Measurements from ENCODE around the gene RASL12.
"Not testable (repeated sequence)": the region's sequence is repeated elsewhere in the genome, so short reads cannot be mapped to it uniquely, and the experiment has no call there.

RASL12 gene

DNA sequence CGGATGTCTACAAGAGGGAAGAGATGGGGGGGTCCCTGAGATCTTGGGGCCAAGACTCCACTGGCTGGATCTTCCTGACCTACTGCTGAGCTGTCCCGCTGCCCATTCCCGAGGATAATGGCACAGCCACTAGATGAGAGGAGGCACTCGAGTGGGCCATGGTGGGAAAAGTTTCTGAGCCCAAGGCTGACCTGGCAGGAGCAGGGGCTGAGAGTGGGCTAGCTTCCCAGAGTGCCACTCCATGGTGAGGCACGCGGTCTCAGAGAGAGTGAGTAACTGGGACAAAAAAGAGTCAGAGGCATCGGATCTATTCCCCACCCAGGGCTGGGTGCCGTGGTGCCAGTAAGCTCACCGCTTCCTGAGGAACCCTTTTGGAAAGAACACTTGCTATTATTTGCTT, 11.7 kb downstream of the RASL12 start:
- DNase-seq (ENCODE audit: low read depth in 3 of 3, low spot score in 1 of 3): no peak

- no peak for DNase-seq (ENCODE audit: low read depth in 3 of 3, low spot score in 1 of 3)
Measured at GRCh38 chr15:65055201-65055870, 12.5 kb downstream of the RASL12 start.

GRCh38 chr15:65054333-65055200, 13.2 kb downstream of the RASL12 start:
- DNase-seq (ENCODE audit: low read depth in 3 of 3, low spot score in 1 of 3): peak in 2 of 3 donors; percentile 23 to 35

DNA sequence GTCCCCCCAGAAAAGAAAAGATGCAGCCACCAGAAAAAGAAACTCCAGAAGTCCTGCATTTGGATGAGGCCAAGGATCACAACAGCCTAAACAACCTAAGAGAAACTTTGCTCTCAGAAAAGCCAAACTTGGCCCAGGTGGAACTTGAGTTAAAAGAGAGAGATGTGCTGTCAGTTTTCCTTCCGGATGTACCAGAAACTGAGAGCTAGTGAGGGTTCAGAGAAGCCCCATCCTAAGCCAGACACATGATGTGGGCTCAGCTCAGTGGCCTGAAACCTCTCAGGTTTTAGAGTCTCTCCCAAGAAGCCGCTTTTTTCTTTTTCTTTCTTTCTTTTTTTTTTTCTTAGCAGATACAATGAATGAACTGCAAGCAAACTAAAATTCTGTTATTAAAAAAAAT, 14.8 kb downstream of the RASL12 start:
- DNase-seq (ENCODE audit: low read depth in 3 of 3, low spot score in 1 of 3): no peak

- no peak for DNase-seq (ENCODE audit: low read depth in 3 of 3, low spot score in 1 of 3)
Measured at GRCh38 chr15:65051266-65051665, 16.5 kb downstream of the RASL12 start.

GRCh38 chr15:65050270-65050669, 17.5 kb downstream of the RASL12 start:
- DNase-seq (ENCODE audit: low read depth in 3 of 3, low spot score in 1 of 3): no peak

DNA sequence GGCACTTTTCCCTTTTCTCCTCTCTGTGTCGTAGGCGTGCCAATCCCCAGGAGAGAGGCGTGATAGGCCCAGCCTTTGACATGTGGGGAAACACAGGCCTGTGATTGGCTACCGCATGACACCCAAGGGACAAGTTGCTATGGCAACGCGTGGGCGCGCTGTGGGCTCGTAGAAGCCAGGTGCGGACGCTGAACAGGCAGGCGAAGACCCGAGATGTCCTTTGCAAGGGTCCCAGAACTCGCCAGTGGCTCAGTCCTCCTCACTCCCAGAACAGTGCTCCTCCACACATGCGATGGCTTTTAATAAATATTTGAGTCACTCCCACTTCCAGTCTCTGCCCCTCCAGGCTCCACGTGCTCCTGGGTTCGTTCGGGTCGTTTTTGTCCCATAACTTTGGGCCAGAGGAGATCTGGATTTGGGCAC, 18.4 kb downstream of the RASL12 start:
- DNase-seq (ENCODE audit: low read depth in 3 of 3, low spot score in 1 of 3): peak; percentile 63 to 79 (median 69)

DNA sequence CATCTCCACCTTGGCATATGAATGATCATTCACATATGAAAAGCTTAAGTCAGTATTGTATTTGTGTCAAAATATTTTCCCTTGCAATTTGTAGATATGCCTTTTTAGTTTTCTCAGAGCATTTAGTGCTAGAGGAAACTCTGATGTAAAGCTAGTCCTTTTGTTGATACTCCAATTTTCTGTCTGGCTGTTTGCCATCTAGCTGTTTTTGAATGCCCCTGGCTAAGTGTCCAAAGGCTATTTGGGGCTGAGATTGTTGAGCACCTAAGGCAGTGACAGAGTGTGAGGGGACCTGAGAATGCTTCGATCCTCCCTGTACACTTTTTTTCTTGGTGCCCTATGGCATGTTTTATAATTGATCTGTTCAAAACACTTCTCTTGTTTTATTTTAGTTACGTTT, 19.6 kb downstream of the RASL12 start:
- no peak for DNase-seq (ENCODE audit: low read depth in 3 of 3, low spot score in 1 of 3)

- no peak for DNase-seq (ENCODE audit: low read depth in 3 of 3, low spot score in 1 of 3)
Measured at GRCh38 chr15:65044724-65045481, 22.9 kb downstream of the RASL12 start, which contains the start of gene SLC51B. SLC51B (plus strand) TSS chr15:65045387; CDS start chr15:65050005, 4,618 bp downstream.

DNA sequence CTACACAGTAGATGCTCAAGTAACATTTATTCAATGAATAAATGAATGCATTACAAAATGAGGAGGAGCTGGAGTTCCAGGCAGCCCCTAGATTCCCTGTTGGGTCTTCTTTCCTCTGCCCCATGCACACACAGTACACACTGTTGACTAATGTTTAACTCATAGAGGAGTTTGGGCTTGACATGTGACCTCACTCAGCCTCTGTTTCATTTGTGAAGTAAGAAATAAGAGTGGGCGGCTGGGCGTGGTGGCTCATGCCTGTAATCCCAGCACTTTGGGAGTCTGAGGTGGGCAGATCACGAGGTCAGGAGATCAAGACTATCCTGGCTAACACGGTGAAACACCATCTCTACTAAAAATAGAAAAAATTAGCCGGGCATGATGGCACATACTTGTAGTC, 23.6 kb downstream of the RASL12 start:
- DNase-seq (ENCODE audit: low read depth in 3 of 3, low spot score in 1 of 3): not testable (repeated sequence)

- DNase-seq (ENCODE audit: low read depth in 3 of 3, low spot score in 1 of 3): no peak
Measured at GRCh38 chr15:65042776-65043327, 24.9 kb downstream of the RASL12 start.

GRCh38 chr15:65041787-65042186, 26.0 kb downstream of the RASL12 start:
- DNase-seq (ENCODE audit: low read depth in 3 of 3, low spot score in 1 of 3): no peak

- DNase-seq (ENCODE audit: low read depth in 3 of 3, low spot score in 1 of 3): no peak
Measured at GRCh38 chr15:65040461-65040860, 27.3 kb downstream of the RASL12 start.

- no peak for DNase-seq (ENCODE audit: low read depth in 3 of 3, low spot score in 1 of 3)
Measured at GRCh38 chr15:65038836-65039235, 29.0 kb downstream of the RASL12 start.

DNA sequence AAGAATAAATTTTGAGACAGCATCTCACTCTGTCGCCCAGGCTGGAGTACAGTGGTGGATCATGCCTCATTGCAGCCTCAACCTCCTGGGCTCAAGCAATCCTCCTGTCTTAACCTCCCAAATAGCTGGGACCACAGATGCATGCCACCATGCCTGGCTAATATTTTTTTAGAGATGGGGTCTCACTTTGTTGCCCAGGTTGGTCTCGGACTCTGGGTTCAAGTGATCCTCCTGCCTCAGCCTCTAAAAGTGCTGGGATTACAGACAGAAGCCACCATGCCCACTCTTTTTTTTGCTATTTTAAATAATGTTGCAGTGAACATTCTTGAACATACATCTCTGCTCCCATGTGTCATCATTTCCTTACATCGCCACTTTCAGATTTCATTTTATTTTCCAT, 29.4 kb downstream of the RASL12 start:
- DNase-seq (ENCODE audit: low read depth in 3 of 3, low spot score in 1 of 3): no peak

GRCh38 chr15:65037309-65037708, 30.5 kb downstream of the RASL12 start:
- DNase-seq (ENCODE audit: low read depth in 3 of 3, low spot score in 1 of 3): no peak

GRCh38 chr15:65034719-65035118, 33.1 kb downstream of the RASL12 start:
- DNase-seq (ENCODE audit: low read depth in 3 of 3, low spot score in 1 of 3): no peak

GRCh38 chr15:65033659-65034269, 34.0 kb downstream of the RASL12 start:
- DNase-seq (ENCODE audit: low read depth in 3 of 3, low spot score in 1 of 3): no peak

DNA sequence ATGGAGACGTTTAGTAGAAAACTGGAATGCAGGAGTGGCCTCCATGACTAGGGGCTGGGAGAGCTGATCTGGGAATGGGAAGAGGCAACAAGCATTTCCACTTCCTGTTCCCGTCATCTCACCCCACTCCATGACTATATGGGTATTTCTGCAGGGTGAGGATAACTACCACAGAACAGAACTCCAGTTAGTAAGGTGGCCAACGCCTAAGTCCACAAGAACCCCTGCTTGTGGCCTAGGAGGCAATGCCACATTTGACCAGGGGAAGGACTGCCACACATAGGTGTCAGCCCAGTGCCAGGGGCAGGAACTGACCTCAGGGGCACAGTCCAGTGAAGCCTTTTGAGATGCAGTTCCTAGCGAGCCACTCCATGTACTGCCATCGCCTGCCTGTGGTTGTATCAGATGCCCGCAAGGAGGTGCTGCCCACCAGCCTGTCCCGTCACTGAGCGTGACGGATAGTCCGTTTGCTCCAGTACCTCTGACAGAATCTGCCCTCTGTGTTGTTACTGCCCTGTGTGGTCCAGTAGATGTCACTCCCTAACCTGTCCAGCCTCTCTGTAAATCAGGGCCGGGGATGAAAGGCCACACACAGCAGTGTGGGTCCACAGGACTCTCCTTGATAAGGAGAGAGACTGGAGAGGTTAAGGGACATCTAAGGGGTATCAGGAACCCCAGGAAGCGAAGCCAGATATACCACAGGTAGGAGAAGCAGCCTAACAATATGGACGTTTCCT, 34.8 kb downstream of the RASL12 start:
- DNase-seq (ENCODE audit: low read depth in 3 of 3, low spot score in 1 of 3): no peak

GRCh38 chr15:65029736-65030208, 38.0 kb downstream of the RASL12 start:
- no peak for DNase-seq (ENCODE audit: low read depth in 3 of 3, low spot score in 1 of 3)

Measured in stimulated activated CD4-positive, alpha-beta T cell treated with anti-CD3 and anti-CD28 coated beads, TNF-alpha, amount 100 ng/mL, for 1 hour (primary cell).